ENCODE results near the gene CRKL. TPM values are rescaled to one million over a fixed set of nuclear protein-coding genes. Genes with fewer than 3 reads are reported as not detected.
"Not testable (repeated sequence)": the region's sequence is repeated elsewhere in the genome, so short reads cannot be mapped to it uniquely, and the experiment has no call there.

CRKL gene
- total and polyA plus RNA-seq, 3 donors from 2014 or later: 31.9 to 60.2 (median 47.5) TPM

GRCh38 chr22:20931126-20931654 is 14.0 kb downstream of the CRKL start:
- Histone ChIP-seq H3K4me3 (no peak overlapping the region), H3K4me1 (no peaks in the 10 kb centered on the region), H3K9me3 (no peaks in the 10 kb centered on the region), H3K36me3 (ENCODE audit: low read depth, missing control alignments) (no peaks in the 10 kb centered on the region), H3K27me3 (no peaks in the 10 kb centered on the region), H3K27ac (no peak overlapping the region)
- TF ChIP-seq POLR2A (IDR thresholded peaks at IDR 0.05): no peak
- TF ChIP-seq CTCF (IDR thresholded peaks at IDR 0.05): no peak
- intact Hi-C loops (cut with DNase I; ENCODE audit: low total_unique reads): no loop called here
- 76 to 86% methylated on average over 4 of the region's 4 CpGs for WGBS, 2 donors
- DNase-seq: no peak

- no peak for DNase-seq
- intact Hi-C loops (cut with DNase I; ENCODE audit: low total_unique reads): no loop called here
- H3K27me3 ChIP-seq: no peaks in the 10 kb centered on the region
- peaks cover 7% of the 10 kb centered on the region for H3K4me1 ChIP-seq
- H3K9me3 ChIP-seq: no peaks in the 10 kb centered on the region
- no peak overlapping the region for H3K4me3 ChIP-seq
- H3K27ac ChIP-seq: no peak overlapping the region
- TF ChIP-seq CTCF (IDR thresholded peaks at IDR 0.05): no peak
- TF ChIP-seq POLR2A (IDR thresholded peaks at IDR 0.05): no peak
- 93 to 96% methylated on average over 7 of the region's 7 CpGs for whole genome bisulfite sequencing, 2 donors
- H3K36me3 ChIP-seq (ENCODE audit: low read depth, missing control alignments): no peaks in the 10 kb centered on the region
These were observed 16.7 kb downstream of the CRKL start for GRCh38 chr22:20933910-20934309.

GRCh38 chr22:20935049-20935448 is 17.8 kb downstream of the CRKL start:
- 95 to 98% methylated on average over 9 of the region's 9 CpGs for WGBS, 2 donors

GRCh38 chr22:20935780-20936539 is 18.8 kb downstream of the CRKL start:
- DNase-seq; intact Hi-C loops (cut with DNase I; ENCODE audit: low total_unique reads); H3K27me3 ChIP-seq; H3K4me1 ChIP-seq; H3K4me3 ChIP-seq; H3K27ac ChIP-seq; H3K9me3 ChIP-seq; H3K36me3 ChIP-seq (ENCODE audit: low read depth, missing control alignments): not testable (repeated sequence)
- WGBS, 2 donors: 84 to 87% methylated on average over 11 of the region's 11 CpGs

More at GRCh38 chr22:20935049-20935448, 17.8 kb downstream of the CRKL start:
- H3K27me3 ChIP-seq; H3K4me3 ChIP-seq; H3K36me3 ChIP-seq (ENCODE audit: low read depth, missing control alignments); H3K9me3 ChIP-seq; H3K4me1 ChIP-seq; intact Hi-C loops (cut with DNase I; ENCODE audit: low total_unique reads); H3K27ac ChIP-seq; DNase-seq: not testable (repeated sequence)

- no peaks in the 10 kb centered on the region for H3K9me3 ChIP-seq
- WGBS, 2 donors: 65 to 68% methylated on average over 12 of the region's 12 CpGs
- intact Hi-C loops (cut with DNase I; ENCODE audit: low total_unique reads): no loop called here
- no peak for TF ChIP-seq CTCF (IDR thresholded peaks at IDR 0.05)
- TF ChIP-seq POLR2A (IDR thresholded peaks at IDR 0.05): no peak
- no peaks in the 10 kb centered on the region for H3K27me3 ChIP-seq
- no peak overlapping the region for H3K27ac ChIP-seq
- H3K4me1 ChIP-seq: peaks cover 7% of the 10 kb centered on the region
- no peak for DNase-seq
- no peaks in the 10 kb centered on the region for H3K36me3 ChIP-seq (ENCODE audit: low read depth, missing control alignments)
- no peak overlapping the region for H3K4me3 ChIP-seq
These were observed 20.0 kb downstream of the CRKL start for GRCh38 chr22:20937031-20937793.

Data from testis (tissue), 3 donors.